ENCODE data around the gene PRRC1.

PRRC1 gene

GRCh38 chr5:127586066-127586770, 68.8 kb downstream of the PRRC1 start:
- no peaks in the 10 kb centered on the region for H3K36me3 ChIP-seq (ENCODE audit: insufficient read depth, low read length)
- H3K27me3 ChIP-seq (ENCODE audit: insufficient read depth, low read length, poor library complexity, severe bottlenecking) = no peaks in the 10 kb centered on the region
- no peak overlapping the region for H3K4me2 ChIP-seq (ENCODE audit: low read depth, low read length, poor library complexity, severe bottlenecking)
- H3K79me2 ChIP-seq (ENCODE audit: insufficient read depth, low read length) = no peaks in the 10 kb centered on the region
- H2AFZ ChIP-seq (ENCODE audit: low read length) = no peak overlapping the region
- H3K9me2 ChIP-seq (replicated peaks; ENCODE audit: low read depth, low read length) = no peaks in the 10 kb centered on the region
- H3K9ac ChIP-seq (ENCODE audit: low read depth, low read length, poor library complexity, severe bottlenecking) = no peak overlapping the region
- no peaks in the 10 kb centered on the region for H4K20me1 ChIP-seq (ENCODE audit: insufficient read depth, low read length, poor library complexity, severe bottlenecking)
- H3K4me1 ChIP-seq (ENCODE audit: insufficient read depth, low read length, poor library complexity, severe bottlenecking) = peaks cover 7% of the 10 kb centered on the region
- H3K9me3 ChIP-seq (ENCODE audit: insufficient read depth, low read depth, low read length) = no peaks in the 10 kb centered on the region
- no peaks in the 10 kb centered on the region for H3F3A ChIP-seq (ENCODE audit: low read depth)
- H3K4me3 ChIP-seq (ENCODE audit: low read length, poor library complexity, severe bottlenecking) = no peak overlapping the region
- no peak for TF ChIP-seq CTCF (conservative IDR thresholded peaks at IDR 0.05; ENCODE audit: low read length)
- TF ChIP-seq EZH2phosphoT487 (IDR thresholded peaks at IDR 0.05; ENCODE audit: borderline replicate concordance) = no peak

DNA sequence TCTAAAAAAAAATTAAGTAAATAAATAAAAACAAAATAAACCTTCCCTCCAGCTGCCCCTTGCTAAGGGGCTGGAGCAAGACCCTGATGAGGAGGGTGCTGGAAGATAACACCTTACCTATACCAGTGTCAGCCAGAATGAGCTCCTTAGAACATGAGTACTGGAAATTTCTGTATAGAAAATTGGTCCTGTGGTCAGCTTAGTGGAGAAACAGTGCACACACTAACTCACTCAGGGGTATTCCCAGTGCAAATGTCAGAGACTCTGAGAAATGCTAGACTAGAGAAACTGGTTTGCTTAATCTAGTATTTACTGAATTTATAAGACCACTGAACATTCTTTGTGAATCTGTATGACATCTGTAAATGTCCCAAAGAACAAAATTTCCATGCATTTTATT, 69.4 kb downstream of the PRRC1 start:
- Histone ChIP-seq H3K9me3 (ENCODE audit: insufficient read depth, low read depth, low read length) (no peaks in the 10 kb centered on the region), H3K79me2 (ENCODE audit: insufficient read depth, low read length) (no peaks in the 10 kb centered on the region), H2AFZ (ENCODE audit: low read length) (no peak overlapping the region), H3K4me3 (ENCODE audit: low read length, poor library complexity, severe bottlenecking) (no peak overlapping the region), H3K36me3 (ENCODE audit: insufficient read depth, low read length) (no peaks in the 10 kb centered on the region), H4K20me1 (ENCODE audit: insufficient read depth, low read length, poor library complexity, severe bottlenecking) (no peaks in the 10 kb centered on the region), H3K4me1 (ENCODE audit: insufficient read depth, low read length, poor library complexity, severe bottlenecking) (peaks cover 7% of the 10 kb centered on the region), H3K9ac (ENCODE audit: low read depth, low read length, poor library complexity, severe bottlenecking) (no peak overlapping the region), H3K9me2 (replicated peaks; ENCODE audit: low read depth, low read length) (no peaks in the 10 kb centered on the region), H3K27me3 (ENCODE audit: insufficient read depth, low read length, poor library complexity, severe bottlenecking) (no peaks in the 10 kb centered on the region), H3F3A (ENCODE audit: low read depth) (no peaks in the 10 kb centered on the region), H3K4me2 (ENCODE audit: low read depth, low read length, poor library complexity, severe bottlenecking) (no peak overlapping the region)
- no peak for TF ChIP-seq CTCF (conservative IDR thresholded peaks at IDR 0.05; ENCODE audit: low read length)
- no peak for TF ChIP-seq EZH2phosphoT487 (IDR thresholded peaks at IDR 0.05; ENCODE audit: borderline replicate concordance)

DNA sequence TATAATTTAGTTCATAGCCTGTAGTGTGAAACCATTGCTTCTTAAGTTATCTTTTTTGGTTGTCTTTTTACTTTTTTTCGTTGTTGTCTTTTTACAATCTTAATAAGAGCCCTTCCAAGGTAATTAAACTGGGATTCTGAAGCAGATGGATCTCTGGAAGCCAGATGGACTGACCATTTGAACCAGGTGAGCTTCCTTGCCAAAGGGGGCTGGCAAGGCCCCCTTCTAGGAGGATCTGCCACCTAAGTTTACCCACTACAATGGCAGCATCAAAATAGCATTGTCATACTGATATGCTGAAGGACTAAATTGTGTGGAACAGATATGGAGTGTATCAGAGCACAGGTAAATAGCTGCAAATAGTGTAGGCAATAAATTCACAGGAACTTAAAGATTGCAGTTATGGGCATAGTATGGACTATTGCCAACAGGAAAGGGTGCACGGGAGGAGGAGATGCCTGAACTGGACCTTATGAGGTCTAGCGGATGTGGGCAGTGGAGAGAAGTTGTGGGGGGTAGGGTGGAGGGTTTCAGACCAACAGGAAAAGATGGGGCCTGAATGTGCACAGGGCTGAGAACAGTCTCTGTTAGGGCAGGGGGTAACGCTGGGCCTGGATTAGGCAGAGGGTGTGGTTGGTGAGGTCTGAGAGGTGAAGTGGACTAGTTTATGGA, 69.9 kb downstream of the PRRC1 start:
- H2AFZ ChIP-seq (ENCODE audit: low read length) = no peak overlapping the region
- H3K4me2 ChIP-seq (ENCODE audit: low read depth, low read length, poor library complexity, severe bottlenecking) = peak overlapping the region; percentile 8
- no peaks in the 10 kb centered on the region for H3K79me2 ChIP-seq (ENCODE audit: insufficient read depth, low read length)
- H3K9me3 ChIP-seq (ENCODE audit: insufficient read depth, low read depth, low read length) = no peaks in the 10 kb centered on the region
- no peaks in the 10 kb centered on the region for H3K36me3 ChIP-seq (ENCODE audit: insufficient read depth, low read length)
- no peak overlapping the region for H3K9ac ChIP-seq (ENCODE audit: low read depth, low read length, poor library complexity, severe bottlenecking)
- no peak for TF ChIP-seq CTCF (conservative IDR thresholded peaks at IDR 0.05; ENCODE audit: low read length)
- TF ChIP-seq EZH2phosphoT487 (IDR thresholded peaks at IDR 0.05; ENCODE audit: borderline replicate concordance) = no peak
- H3K9me2 ChIP-seq (replicated peaks; ENCODE audit: low read depth, low read length) = no peaks in the 10 kb centered on the region
- no peak overlapping the region for H3K4me3 ChIP-seq (ENCODE audit: low read length, poor library complexity, severe bottlenecking)
- no peaks in the 10 kb centered on the region for H4K20me1 ChIP-seq (ENCODE audit: insufficient read depth, low read length, poor library complexity, severe bottlenecking)
- no peaks in the 10 kb centered on the region for H3K27me3 ChIP-seq (ENCODE audit: insufficient read depth, low read length, poor library complexity, severe bottlenecking)
- peaks cover 7% of the 10 kb centered on the region for H3K4me1 ChIP-seq (ENCODE audit: insufficient read depth, low read length, poor library complexity, severe bottlenecking)
- no peaks in the 10 kb centered on the region for H3F3A ChIP-seq (ENCODE audit: low read depth)

Data from Loucy (cell line).